ENCODE results near the gene ROBO3.

ROBO3 gene, protein sequence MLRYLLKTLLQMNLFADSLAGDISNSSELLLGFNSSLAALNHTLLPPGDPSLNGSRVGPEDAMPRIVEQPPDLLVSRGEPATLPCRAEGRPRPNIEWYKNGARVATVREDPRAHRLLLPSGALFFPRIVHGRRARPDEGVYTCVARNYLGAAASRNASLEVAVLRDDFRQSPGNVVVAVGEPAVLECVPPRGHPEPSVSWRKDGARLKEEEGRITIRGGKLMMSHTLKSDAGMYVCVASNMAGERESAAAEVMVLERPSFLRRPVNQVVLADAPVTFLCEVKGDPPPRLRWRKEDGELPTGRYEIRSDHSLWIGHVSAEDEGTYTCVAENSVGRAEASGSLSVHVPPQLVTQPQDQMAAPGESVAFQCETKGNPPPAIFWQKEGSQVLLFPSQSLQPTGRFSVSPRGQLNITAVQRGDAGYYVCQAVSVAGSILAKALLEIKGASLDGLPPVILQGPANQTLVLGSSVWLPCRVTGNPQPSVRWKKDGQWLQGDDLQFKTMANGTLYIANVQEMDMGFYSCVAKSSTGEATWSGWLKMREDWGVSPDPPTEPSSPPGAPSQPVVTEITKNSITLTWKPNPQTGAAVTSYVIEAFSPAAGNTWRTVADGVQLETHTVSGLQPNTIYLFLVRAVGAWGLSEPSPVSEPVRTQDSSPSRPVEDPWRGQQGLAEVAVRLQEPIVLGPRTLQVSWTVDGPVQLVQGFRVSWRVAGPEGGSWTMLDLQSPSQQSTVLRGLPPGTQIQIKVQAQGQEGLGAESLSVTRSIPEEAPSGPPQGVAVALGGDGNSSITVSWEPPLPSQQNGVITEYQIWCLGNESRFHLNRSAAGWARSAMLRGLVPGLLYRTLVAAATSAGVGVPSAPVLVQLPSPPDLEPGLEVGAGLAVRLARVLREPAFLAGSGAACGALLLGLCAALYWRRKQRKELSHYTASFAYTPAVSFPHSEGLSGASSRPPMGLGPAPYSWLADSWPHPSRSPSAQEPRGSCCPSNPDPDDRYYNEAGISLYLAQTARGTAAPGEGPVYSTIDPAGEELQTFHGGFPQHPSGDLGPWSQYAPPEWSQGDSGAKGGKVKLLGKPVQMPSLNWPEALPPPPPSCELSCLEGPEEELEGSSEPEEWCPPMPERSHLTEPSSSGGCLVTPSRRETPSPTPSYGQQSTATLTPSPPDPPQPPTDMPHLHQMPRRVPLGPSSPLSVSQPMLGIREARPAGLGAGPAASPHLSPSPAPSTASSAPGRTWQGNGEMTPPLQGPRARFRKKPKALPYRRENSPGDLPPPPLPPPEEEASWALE (N-terminal part only)

DNA sequence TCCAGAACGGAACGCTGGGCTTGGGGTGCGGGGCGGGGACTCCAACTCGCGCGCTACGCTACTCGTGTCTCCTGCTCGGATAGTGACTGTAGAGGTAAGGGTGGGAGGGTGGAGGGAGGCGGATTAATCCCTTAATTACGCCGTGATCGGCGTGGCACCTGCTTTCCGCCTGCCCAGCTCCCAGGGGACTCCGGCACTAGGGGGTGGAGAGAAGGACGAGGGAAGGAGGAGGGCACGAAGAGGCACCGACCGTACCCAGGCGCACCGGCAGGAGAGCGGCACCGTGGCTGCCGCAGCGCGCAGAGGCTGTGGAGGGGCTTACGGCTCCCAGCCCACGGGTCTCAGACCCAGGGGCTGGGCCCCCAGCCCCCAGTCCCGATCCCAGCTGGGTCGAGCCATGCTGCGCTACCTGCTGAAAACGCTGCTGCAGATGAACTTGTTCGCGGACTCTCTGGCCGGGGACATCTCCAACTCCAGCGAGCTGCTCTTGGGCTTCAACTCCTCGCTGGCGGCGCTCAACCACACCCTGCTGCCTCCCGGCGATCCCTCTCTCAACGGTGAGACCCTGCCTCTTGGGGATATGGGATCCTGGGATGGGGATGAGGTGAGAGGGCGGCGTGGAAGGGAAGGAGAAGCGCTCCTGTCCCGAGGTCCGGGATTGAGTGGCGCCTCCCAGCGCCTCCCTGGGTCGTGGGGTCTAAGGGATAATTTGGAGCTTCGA, at the start of gene ROBO3:
TSS of gene ROBO3 (plus strand) at position 252 of the 721 bp plus-strand sequence. CDS start at position 398, 146 bp downstream.
- DNase-seq (ENCODE audit: low spot score): no peak

DNA sequence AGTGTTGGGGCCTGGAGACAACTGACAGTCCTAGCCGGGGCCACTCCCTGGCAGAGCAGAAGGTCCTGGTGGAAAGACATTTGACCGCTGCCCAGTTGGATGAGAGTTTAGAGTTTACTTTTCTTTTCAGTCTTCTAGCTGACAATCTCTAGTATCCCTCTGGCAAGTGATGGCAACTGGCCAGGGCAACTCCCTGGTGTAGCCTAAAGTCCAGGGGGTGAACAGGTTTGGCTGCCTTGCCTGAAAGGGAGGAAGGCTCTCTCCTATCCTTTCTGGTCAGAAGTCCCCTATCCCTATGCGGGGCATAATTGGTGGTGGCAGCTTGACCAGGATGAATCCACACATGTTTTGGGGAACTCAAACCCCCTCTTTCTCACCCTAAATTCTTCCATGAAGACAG, 48.2 kb upstream of the ROBO3 start:
- DNase-seq (ENCODE audit: low spot score): no peak

- DNase-seq (ENCODE audit: low spot score): no peak
Measured at GRCh38 chr11:124821995-124822730, 43.1 kb upstream of the ROBO3 start.

- DNase-seq (ENCODE audit: low spot score): no peak
Measured at GRCh38 chr11:124823512-124824376, 41.5 kb upstream of the ROBO3 start.

DNA sequence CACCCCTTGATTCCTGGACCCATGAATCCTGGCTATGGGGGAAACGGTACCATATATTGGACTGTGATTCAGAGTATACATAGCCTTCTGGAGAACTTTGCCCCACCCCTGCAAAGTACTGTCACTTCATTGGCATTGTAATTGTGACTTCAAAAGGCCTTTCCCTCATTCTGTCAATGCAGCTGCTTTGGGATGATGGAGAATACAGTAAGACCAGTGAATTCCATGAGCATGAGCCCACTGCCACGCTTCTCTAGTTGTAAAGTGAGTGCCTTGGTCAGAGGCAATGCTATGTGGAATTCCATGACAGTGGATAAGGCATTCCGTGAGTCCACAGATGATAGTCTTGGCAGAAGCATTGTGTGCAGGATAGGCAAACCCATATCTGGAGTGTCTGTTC, 39.4 kb upstream of the ROBO3 start:
- DNase-seq (ENCODE audit: low spot score): no peak

DNA sequence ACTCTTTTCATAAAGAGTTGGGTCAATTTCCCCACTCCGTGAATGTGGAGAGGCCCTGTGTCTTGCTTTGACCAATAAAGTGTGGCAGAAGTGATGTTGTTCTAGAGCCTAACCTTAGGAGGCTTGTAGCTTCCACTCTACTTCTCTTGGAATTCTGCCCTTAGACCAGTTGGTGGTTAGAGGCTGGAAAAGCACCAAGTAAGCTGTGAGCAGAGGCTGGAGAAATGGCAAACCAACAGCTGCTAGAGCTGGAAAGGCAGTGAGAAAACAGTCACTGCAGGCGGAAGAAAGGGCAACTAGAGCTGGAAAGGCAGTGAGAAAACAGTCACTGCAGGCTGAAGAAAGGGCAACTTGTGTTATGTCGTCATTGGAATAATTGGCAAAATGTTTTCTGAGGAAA, 35.2 kb upstream of the ROBO3 start:
- DNase-seq (ENCODE audit: low spot score): no peak

DNA sequence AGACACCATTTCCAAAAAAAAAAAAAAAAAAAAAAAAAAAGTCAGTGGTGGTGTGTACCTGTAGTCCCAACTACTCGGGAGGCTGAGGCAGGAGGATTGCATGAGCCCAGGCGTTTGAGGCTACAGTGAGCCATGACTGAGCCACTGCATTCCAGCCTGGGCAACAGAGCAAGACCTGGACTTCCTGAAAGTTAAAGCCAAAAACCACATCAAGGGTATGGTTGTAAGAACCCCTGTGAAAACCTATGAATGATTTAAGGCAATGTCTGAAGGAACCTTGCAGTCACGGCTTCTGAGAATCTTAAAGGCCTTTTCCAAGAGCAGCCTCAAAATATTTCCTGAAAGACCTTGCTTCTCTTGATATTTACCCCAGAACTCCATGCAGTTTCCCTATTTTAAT, 34.5 kb upstream of the ROBO3 start:
- no peak for DNase-seq (ENCODE audit: low spot score)

DNA sequence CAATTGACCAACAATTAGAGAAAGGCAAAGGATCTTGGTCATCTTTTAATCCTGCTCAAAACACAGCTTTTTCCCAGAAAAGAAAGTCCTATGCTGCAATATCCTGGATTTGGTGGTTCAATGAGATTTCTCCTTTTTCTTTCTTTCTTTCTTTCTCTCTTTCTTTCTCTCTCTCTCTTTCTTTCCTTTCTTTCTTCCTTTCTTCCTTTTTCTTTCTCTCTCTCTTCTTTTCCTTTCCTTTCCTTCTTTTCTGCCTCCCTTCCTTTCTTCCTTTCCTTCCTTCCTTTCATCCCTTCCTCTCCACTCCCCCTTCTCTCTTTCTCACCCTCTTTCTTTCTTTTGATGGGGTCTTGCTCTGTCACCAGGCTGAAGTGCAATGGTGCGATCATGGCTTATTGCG, 33.3 kb upstream of the ROBO3 start:
- no peak for DNase-seq (ENCODE audit: low spot score)

GRCh38 chr11:124832571-124832970, 32.7 kb upstream of the ROBO3 start:
- DNase-seq (ENCODE audit: low spot score): no peak

- no peak for DNase-seq (ENCODE audit: low spot score)
Measured at GRCh38 chr11:124834526-124835180, 30.6 kb upstream of the ROBO3 start.

- DNase-seq (ENCODE audit: low spot score): no peak
Measured at GRCh38 chr11:124835918-124836317, 29.3 kb upstream of the ROBO3 start.

- peak; percentile 66 for DNase-seq (ENCODE audit: low spot score)
Measured at GRCh38 chr11:124837491-124837856, 27.8 kb upstream of the ROBO3 start.

GRCh38 chr11:124838805-124839127, 26.5 kb upstream of the ROBO3 start:
- no peak for DNase-seq (ENCODE audit: low spot score)

- DNase-seq (ENCODE audit: low spot score): no peak
Measured at GRCh38 chr11:124839128-124839971, 25.9 kb upstream of the ROBO3 start.

DNA sequence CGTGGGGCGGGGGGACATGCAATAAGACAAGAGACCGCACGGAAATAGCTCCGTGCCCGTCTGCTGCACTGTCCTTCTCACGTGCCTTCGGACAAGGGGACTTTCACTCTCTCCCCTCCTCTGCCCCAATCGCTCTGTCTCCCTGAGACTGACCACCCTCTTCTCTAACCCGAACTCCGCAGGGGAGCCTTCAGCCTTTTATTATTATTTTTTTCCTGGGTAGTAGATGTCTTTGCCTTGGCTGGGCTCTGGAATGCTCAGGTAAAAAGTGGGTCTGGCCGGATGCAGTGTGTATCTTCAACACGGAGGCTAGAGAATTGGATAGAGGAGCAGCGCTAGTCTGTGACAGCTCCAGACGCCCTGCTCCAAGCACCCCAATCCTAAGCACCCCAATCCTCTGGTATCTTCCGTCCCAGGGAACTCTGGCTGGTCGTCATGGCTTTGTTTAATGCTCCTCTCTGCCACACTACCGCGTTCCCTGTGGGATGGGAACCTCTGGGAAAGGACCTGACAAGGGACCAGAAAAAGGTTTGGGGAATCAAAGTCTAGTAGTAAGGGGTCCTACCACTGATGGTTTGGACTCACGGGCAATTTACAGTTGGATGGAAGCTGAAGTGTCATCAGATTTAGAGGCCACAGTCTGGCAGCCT, 25.1 kb upstream of the ROBO3 start:
- no peak for DNase-seq (ENCODE audit: low spot score)

GRCh38 chr11:124840666-124841065, 24.6 kb upstream of the ROBO3 start:
- DNase-seq (ENCODE audit: low spot score): no peak

DNA sequence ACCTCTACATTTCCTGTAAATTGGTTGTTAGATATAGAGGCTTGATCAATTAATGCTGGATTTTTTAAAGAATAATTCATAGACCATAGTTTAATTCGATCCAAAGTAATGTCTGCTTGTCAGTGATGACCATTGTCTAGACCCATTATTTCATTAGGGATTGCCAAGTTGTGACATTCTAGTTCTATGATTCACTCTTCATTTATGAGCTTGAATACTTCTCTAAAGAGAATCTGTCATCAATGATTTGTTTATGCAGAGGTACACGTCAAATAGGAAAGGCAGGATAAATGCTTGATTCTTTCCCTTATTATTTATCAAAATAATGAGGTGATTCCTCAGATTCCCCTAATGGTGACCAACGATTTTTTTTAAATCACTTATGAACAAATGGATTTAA, 24.0 kb upstream of the ROBO3 start:
- no peak for DNase-seq (ENCODE audit: low spot score)

DNA sequence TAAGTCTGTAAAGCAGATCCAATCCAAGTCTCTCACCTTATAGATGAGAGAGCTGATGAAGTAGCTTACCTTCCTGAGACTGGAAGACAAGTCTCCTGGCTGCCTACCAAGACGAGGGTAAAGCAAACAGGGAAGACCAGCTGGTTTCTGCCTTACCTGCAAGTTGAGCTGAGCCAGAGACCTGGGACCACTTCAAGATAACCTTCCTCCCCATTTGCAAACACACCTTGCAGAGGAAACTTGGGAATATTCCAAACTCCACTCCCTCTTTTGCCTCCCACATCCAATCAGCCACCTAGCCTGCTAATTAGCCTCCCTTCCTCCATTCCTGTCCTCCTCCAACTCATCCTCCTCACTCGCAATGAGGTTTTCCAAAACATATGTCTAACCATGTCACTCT, 23.4 kb upstream of the ROBO3 start:
- DNase-seq (ENCODE audit: low spot score): no peak

Data from NAMALWA (cell line).